HG02642 (cell line): ENCODE measurements around the gene PDAP1.
"Not testable (repeated sequence)": the region's sequence is repeated elsewhere in the genome, so short reads cannot be mapped to it uniquely, and the experiment has no call there.

Source experiments
- ATAC-seq: cut with Tn5 transposase; IDR thresholded peaks from one replicate; pipeline ENCODE4 v1.9.1; 2021; ENCODE audit warnings: mild to moderate bottlenecking; ENCODE audit not compliant: unreplicated experiment, poor library complexity

The PDAP1 gene

GRCh38 chr7:99408379-99409191, at the start of gene PDAP1, which contains the start of gene BUD31:
Gene PDAP1, minus strand, starts transcription at chr7:99408597. Its CDS starts 49 bp downstream, at chr7:99408548.
Gene BUD31, plus strand, starts transcription at chr7:99408969. Its CDS starts 2,124 bp downstream, at chr7:99411093.
- peak; percentile 84 for ATAC-seq

GRCh38 chr7:99457650-99458493, 49.5 kb upstream of the PDAP1 start:
- ATAC-seq: no peak

- no peak for ATAC-seq
Measured at GRCh38 chr7:99457050-99457649, 48.8 kb upstream of the PDAP1 start.

GRCh38 chr7:99456288-99456687, 47.9 kb upstream of the PDAP1 start:
- ATAC-seq: no peak

GRCh38 chr7:99455874-99456273, 47.5 kb upstream of the PDAP1 start:
- ATAC-seq: no peak

GRCh38 chr7:99453105-99453504, 44.7 kb upstream of the PDAP1 start:
- no peak for ATAC-seq

- no peak for ATAC-seq
Measured at GRCh38 chr7:99452541-99452940, 44.1 kb upstream of the PDAP1 start.

- ATAC-seq: no peak
Measured at GRCh38 chr7:99451936-99452335, 43.5 kb upstream of the PDAP1 start.

GRCh38 chr7:99449326-99449725, 40.9 kb upstream of the PDAP1 start:
- ATAC-seq: no peak

GRCh38 chr7:99448855-99449254, 40.5 kb upstream of the PDAP1 start:
- ATAC-seq: no peak

- ATAC-seq: no peak
Measured at GRCh38 chr7:99447943-99448342, 39.5 kb upstream of the PDAP1 start.

GRCh38 chr7:99446096-99446495, 37.7 kb upstream of the PDAP1 start:
- ATAC-seq: no peak

GRCh38 chr7:99440195-99440594, 31.8 kb upstream of the PDAP1 start:
- ATAC-seq: no peak

- peak; percentile 95 for ATAC-seq
Measured at GRCh38 chr7:99438573-99439480, 30.4 kb upstream of the PDAP1 start, which contains the start of the genes CPSF4 and PTCD1. Gene CPSF4, plus strand, starts transcription at chr7:99438943. Its CDS starts 140 bp downstream, at chr7:99439083. Gene PTCD1, minus strand, starts transcription at chr7:99438798. Its CDS starts 3,556 bp downstream, at chr7:99435242.

- peak; percentile 4 for ATAC-seq
Measured at GRCh38 chr7:99437946-99438572, 29.7 kb upstream of the PDAP1 start.

- ATAC-seq: no peak
Measured at GRCh38 chr7:99433158-99433557, 24.8 kb upstream of the PDAP1 start.

- ATAC-seq: not testable (repeated sequence)
Measured at GRCh38 chr7:99431756-99432540, 23.6 kb upstream of the PDAP1 start.

- ATAC-seq: no peak
Measured at GRCh38 chr7:99429756-99430155, 21.4 kb upstream of the PDAP1 start.
